ENCODE measurements around the gene SEMA4G.
A peak's percentile ranks its signal among the peaks of the same experiment; 100 is the strongest.

Gene SEMA4G

DNA sequence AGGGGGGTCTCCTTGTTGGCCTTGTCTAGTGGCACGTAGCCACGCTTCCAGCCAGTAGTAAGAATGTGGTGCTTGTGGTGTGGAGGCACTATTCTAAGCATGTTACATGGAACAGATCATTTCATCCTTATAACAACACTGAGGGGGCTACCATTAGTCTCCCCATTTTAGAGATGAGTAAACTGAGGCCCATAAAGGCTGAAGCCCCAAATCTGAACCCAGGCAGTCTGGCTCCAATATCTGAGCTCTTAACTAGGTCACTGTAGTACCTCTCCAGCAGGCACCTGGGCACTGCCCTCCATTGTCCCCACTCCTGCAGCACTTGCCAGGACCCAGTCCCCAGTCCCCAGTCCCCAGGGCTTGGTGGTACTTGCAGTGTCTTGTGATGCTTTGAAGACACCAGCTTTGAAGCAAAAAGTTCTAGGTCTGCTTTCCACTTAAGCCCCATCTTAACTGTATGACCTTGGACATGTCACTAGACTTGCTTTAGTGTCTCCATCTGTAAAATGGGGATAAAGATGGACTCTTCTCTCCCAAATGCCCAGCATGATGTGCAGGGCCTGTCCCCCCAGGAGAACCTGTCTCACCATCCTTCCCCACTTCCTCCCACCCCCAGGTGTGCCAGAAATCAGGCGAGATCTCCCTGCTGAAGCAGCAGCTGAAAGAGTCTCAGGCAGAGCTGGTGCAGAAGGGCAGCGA is 36.7 kb downstream of the SEMA4G start:
- DNase-seq (ENCODE audit: extremely low read depth in 1 of 2, low read depth in 1 of 2) = no peak

DNA sequence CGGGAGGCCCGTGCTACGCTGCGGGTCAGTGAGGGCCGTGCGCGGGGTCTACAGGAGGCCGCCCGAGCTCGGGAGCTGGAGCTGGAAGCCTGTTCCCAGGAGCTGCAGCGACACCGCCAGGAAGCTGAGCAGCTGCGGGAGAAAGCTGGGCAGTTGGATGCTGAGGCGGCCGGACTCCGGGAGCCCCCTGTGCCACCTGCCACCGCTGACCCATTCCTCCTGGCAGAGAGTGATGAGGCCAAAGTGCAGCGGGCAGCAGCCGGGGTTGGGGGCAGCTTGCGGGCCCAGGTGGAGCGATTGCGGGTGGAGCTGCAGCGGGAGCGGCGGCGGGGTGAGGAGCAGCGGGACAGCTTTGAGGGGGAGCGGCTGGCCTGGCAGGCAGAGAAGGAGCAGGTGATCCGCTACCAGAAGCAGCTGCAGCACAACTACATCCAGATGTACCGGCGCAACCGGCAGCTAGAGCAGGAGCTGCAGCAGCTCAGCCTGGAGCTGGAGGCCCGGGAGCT is 37.3 kb downstream of the SEMA4G start:
- DNase-seq (ENCODE audit: extremely low read depth in 1 of 2, low read depth in 1 of 2) = no peak

DNA sequence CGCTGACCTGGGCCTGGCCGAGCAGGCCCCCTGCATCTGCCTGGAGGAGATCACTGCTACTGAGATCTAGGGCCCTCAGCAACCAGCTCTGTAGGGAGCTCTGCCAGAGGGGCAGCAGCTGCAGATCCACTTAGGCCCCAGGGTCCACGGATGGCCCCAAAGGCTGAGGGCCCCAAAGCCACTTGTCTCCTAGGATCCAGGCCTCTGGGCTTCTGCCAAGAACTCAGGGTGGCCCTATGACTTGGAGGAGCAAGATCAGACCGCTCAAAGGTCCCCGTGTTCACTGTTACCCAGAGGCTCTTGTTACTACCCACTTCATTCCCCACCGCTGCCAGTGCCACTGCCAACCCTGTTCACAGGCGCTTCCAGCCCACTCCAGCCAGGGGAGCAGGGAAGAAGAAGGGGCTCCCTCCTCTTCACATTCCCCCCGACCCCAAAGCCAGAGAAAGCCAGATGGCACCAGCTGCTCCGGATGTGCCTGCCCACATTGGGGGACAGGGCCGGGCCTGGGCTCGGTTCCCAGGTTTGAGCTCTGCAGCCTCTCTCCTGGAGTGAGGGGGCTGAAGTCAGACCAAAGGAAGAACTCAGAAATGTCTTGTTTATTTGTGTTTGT is 37.9 kb downstream of the SEMA4G start:
- no peak for DNase-seq (ENCODE audit: extremely low read depth in 1 of 2, low read depth in 1 of 2)

DNA sequence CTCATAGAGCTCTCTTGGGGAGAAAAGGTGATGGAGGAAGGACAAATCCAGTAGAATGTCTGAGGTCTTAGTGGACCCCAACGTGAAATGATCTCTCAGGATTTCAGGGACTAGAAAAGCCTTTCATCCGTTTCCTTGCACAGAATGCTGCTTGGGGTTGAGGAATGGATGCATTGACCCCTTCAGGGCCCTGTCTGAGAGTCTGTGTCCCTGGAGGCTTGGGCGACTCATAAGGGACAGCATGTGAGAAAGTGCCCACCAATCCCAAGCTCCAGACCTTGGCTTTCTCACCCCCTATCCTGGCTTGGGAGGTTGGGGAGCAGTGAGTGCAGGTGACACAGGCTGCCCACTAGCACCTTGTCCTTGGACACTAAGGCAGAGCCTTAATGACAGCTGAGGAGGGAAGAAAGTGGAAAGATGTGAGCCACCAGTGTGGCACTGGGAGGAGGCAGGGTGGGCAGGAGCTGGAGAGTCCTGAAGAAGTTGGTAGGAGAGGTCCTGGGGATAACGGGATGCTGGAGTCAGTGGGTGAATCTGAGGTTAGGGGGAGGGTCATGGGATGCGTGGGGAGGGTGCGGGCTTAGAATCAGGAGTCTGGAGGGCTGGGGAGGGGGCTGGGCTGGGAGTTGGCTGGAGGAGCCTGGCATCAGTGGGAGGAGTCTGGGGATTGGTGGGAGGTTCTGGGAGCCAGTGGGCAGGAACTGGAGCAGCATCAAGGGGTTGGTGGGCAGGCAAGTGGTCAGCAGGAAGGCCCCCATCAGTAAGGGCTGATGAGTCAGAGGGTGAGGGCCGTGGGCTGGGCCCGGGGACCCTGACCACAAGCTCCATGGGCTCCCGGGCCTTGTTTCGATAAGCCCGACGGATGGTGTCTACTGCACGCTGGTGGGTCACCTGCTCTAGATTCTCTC is 38.9 kb downstream of the SEMA4G start:
- DNase-seq (ENCODE audit: extremely low read depth in 1 of 2, low read depth in 1 of 2) = no peak

DNA sequence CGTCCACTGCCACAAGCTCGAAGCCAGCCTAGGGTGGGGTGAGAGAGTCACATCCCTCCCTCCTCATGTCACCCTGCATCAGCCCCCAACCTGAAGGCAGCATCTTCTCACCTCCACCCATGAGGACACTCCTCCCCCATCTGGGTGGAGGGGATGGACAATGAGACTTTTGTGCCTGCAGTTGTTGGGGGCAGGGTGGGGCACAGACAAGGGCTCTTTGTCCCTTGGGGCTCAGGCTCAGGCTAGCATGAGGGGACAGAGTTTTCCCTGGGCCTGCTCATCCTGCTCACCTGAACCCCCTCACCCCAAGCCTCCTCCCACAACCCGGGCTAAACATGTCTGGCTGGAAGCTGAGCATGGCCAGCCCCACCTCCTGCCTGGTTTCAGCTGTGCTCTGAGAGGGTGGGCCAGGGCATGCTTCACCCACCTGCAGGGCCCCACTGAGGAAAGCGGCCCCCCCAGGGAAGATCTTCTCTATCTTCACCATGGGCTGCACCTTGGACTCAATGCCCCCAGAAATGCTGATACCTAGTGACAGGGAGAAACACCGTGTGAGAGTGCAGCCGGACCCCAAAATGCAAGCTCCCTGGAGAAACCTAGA is 39.6 kb downstream of the SEMA4G start:
- no peak for DNase-seq (ENCODE audit: extremely low read depth in 1 of 2, low read depth in 1 of 2)

DNA sequence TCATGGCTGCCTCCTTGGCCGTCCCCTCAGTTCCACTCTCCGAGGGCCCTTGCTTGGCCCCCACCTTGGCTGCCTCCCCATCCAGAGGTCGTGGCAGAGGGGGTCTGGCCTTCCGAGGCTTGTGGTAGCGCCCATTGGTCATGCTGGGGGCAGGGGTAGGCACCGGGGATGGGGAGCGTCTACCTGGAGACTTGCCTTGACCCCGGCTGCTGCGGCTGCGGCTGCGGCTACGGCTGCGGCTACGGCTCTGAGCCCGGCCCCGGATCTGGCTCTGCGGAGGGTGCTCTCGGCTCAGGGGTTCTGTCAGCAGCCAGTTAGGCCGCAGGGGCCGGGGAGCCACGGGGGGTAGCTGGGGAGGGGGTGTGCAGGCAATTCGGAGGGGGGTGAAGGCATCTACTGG is 41.0 kb downstream of the SEMA4G start:
- DNase-seq (ENCODE audit: extremely low read depth in 1 of 2, low read depth in 1 of 2) = no peak

DNA sequence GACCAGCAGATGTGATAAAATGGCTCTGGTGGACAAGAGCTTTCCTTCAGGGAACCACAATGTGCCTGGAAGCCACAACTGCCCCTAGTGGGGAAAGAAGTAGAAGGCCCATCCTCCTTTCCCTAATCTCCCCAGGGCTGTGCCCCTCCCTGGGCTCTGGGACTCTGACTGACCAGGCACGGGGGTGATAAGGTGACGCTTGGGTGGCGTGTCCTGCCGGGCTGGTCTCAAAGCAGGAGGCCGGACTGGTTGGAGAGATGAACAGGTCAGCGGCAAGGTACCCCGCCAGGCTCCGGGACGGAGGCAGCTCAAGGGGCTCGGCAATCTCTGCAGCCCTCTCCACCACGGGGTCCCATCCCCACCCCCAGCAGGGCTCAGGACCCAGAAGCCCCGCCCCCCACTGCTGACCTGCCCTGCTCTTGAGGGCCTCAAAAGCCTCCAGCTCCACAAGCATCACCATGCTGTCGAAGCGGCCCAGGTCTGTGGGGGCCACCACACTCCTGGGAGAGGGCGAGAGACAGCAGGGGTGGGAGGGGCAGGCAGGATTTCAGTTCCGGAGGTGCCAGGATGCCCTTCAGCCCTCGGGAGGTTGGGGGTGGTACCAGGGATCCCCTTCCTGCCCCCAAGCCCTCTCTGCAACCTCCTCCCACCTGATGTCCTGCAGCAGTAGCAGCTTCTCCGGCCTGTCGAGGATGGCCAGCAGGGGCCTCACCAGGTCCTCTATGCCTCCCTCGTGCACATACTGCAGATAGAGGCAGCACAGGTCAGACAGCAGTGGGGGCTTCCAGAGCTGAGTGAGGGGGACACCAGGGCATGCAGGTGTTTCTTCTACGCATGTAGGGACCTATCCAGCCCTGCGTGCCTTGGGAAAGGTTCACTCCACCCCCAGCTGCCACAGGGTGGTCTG is 42.5 kb downstream of the SEMA4G start:
- DNase-seq (ENCODE audit: extremely low read depth in 1 of 2, low read depth in 1 of 2) = no peak

DNA sequence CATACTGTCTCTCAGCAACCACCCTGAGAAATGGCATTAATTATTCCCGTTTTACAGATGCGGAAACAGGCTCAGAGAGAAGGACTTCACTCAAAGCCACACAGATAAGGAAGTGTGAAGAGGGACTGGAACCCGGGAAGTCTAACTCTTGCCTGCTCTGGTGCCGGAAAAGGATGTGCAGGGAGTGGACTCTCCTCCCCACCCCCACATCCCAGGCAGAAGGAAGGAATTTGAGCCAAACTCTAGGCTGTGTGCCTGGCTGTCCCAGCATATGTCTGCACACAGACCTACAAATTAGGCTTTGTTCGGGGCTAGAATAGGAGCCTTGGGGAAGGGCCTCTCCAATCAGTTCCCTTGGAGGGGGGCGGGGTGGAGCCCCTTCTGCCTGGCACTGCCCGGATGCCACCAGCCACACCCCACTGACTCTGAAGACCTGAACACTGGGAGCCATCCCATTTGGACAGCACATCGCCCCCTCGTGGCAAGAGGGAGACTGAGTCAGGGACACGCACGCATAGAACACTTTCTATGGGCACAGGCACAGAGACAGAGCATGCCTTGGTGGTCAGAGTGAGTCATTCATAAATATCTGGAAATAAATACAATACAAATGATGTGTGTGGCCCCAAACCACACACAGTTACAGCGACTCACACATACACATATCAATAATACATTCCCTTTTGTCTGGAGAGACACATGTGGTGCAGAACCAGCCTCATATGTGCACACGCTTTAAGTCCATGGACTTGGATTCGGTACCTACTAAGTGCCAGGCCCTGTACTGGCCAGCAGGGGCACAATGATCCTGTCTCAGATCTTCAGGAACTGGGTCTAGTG is 43.4 kb downstream of the SEMA4G start:
- DNase-seq (ENCODE audit: extremely low read depth in 1 of 2, low read depth in 1 of 2) = peak in 1 of 2 donors; percentile 60

DNA sequence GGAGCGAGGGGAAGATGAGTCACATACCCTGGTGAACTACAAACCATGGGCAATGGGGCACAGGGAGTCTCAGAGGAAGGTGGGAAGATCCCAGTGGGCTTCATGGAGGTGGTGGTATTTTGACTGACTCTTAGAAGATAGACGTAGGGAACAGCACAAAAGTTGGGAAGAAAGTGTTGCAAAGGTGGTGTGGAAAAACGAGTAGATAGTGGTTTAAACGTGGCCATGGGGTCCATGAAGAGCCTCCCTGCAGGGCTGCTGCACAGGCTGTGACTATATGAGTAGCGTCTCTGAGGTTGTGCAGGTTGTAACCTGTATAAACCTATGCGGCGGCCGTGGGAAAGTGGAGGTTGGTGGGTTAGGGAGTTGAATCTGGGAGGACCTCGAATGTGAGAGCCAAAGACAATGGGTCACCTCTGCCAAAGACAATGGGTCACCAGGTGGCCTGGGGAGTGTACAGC is 44.1 kb downstream of the SEMA4G start:
- no peak for DNase-seq (ENCODE audit: extremely low read depth in 1 of 2, low read depth in 1 of 2)

DNA sequence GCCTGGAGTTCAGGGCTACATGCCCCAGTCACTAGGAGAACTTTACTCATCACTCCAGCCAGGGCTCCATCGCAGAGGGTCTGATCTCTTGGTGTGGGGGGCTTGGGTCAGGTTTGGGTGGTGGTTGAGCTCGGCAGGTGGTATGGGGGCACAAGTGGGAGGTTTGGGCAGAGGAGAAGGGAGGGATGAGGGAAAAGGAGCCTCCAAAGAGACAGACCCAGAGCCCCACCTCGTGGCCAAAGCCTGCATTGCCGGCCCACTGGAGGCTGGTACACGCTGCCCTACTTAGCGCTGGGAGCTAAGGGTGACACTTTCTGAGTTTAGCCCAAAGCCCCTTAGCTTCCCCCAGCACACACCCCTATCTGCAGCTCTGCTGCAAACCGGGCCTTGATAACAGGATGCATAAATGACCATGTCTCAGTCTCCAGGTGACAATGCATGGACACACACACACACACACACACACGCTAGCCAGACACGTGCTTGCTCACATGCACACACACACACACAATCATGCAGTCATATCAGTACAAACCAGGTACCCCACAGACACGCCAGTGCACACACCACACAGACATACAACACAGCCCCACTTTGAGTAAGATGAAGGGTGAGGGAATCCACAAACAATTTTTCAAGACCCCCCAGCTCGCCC is 45.1 kb downstream of the SEMA4G start:
- peak in 1 of 2 donors; percentile 69 for DNase-seq (ENCODE audit: extremely low read depth in 1 of 2, low read depth in 1 of 2)

DNA sequence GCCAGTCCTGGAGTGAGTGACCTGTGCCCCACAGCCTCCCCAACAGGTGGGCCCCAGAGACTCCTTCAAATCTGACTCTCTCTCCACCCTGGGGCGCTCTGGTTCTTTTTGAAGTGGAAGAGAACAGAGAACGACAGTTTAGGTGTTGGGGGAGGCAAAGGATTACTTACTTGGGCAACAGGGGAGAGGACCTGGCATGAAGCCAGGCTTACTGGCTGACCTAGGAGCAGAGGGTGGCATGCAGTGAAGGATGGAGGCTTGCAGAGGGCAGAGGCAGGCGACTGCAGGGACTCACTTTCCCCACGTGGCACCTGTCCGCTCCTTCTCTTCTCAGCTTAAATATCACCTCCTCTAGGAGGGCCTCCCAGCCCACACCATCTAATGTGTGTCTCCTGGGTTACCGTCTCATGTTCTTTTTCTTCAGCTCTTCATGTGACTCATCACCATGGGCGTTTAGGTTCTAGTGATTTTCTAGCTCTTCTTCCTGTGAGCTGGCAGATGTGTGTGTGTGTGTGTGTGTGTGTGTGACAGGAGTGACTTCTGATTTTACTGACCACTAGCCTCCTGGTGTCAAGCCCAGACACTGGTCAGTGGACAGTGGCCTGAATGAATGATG is 45.8 kb downstream of the SEMA4G start:
- no peak for DNase-seq (ENCODE audit: extremely low read depth in 1 of 2, low read depth in 1 of 2)

DNA sequence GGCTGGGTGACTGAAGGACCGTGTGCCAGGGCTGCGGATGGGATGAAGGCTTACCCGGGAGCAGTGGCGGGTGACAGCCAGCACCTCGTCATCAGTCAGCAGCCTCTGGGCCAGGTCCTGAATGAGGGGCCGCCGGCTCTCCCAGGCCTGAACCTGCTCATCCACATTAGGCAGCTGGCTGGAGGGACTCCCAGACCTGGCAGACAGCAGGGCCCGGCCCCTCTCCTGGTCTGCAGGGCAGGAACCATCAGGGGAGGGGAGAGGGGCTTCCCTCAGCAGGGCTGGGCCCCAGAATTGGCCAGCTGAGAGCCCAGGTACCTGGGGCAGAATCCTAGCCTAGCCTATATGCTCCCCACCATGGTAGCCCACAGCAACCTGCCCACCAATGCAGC is 46.3 kb downstream of the SEMA4G start:
- no peak for DNase-seq (ENCODE audit: extremely low read depth in 1 of 2, low read depth in 1 of 2)

DNA sequence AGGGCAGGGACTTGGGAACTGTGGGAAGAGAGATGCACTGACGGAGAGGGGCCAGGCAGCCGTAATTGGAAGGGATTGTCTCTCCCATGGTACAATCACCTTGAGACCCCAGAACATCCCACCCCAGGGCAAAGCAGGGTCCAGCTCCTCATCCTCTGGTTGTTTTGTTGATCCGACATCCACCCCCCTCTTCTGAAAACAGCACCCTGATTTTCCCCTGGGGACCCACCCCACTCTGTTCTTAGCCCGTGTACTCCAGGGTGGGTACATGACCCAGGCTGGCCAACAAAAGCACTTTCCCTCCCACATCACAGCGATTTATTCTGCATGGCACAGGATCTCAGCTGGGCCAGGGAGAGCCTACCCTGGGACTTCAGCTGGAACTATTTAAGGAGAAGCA is 47.5 kb downstream of the SEMA4G start:
- no peak for DNase-seq (ENCODE audit: extremely low read depth in 1 of 2, low read depth in 1 of 2)

DNA sequence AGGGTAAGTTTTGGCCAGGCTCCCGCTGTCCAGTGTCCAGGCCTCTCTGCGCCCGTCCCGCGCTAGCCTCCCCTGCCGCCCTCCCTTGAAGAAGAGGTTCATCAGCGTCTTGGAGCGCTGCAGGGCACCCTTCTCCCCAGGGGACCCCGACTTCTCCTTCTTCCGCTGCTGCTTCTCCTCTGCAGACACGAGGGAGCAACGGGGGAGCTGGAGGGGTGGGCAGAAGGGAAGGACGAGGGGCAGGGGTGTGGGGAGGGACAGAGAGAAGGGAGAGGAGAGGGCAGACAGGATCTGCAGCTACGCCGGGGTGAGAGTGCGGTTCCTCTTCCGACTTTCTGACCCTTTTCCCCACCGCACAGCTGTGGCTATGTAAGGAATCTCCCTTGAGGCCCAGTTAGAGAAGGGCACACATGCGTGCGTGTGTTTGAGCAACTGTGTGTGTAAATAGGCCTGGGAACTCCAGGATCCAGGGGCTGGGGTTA is 48.9 kb downstream of the SEMA4G start:
- DNase-seq (ENCODE audit: extremely low read depth in 1 of 2, low read depth in 1 of 2) = no peak

DNA sequence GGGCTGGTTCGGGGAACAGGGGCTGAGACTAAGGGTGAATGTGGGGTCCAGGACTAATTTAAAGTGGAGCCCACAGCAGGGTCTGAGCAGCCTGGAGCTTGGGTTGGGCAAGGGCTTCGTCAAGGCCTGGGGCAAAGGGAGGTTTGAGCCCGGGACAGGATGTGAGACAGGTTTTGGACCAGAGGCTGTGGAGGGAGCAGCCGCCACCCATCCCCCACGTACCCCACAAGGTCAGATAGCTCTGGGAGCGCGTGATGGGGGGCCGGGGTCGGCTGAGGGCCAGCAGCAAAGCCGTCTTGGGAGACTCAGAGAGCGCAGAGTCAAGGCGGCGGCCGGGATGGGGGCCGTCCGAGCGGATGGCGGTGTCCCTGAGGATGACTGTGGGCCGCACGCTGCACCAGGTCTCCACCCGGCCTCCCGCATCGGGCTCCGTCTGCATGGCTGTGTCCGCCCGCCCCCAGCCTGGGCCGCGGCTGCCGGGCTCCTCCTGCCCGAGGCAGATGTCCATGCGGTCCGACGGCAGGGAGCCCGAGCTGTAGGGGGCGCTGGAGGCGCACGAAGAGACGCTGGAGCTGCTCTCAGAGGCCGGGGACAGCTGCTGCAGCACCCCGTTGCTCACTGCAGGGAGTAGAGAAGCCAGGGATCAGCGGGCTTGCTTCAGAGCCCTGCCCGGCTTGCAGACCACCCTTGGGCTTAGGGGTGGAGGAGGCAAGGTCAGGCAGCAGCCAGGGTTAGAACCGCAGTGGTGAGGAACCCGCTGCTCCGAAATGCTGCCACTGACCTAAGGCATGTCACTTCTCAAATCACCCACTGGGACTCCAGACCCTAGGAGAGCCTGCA is 49.5 kb downstream of the SEMA4G start:
- peak in 1 of 2 donors; percentile 65 for DNase-seq (ENCODE audit: extremely low read depth in 1 of 2, low read depth in 1 of 2)

All from activated CD8-positive, alpha-beta memory T cell treated with anti-CD3 and anti-CD28 coated beads for 1 hour (primary cell).